Stimulated activated CD4-positive, alpha-beta T cell treated with anti-CD3 and anti-CD28 coated beads, Interleukin-2, amount 100 ng/mL, for 24 hours (primary cell): ENCODE data around the gene UBAP1.
"Not testable (repeated sequence)": the region's sequence is repeated elsewhere in the genome, so short reads cannot be mapped to it uniquely, and the experiment has no call there.

Source experiments
- DNase-seq, 2 donors: peaks; one replicate each; pipeline ENCODE4 v3.0.0-alpha.2; 2020

UBAP1 gene

GRCh38 chr9:34272101-34272541 lies 93.3 kb downstream of the UBAP1 start:
- DNase-seq = no peak

- DNase-seq = not testable (repeated sequence)
Measured at GRCh38 chr9:34273588-34273987, 94.7 kb downstream of the UBAP1 start.

GRCh38 chr9:34275811-34276210 lies 97.0 kb downstream of the UBAP1 start:
- no peak for DNase-seq

- no peak for DNase-seq
Measured at GRCh38 chr9:34276772-34277171, 97.9 kb downstream of the UBAP1 start.

- DNase-seq = no peak
Measured at GRCh38 chr9:34279411-34279810, 100.6 kb downstream of the UBAP1 start.

GRCh38 chr9:34282096-34282495 lies 103.3 kb downstream of the UBAP1 start:
- no peak for DNase-seq

GRCh38 chr9:34289159-34289558 lies 110.3 kb downstream of the UBAP1 start:
- DNase-seq = no peak

GRCh38 chr9:34291023-34291422 lies 112.2 kb downstream of the UBAP1 start:
- DNase-seq = no peak

- DNase-seq = no peak
Measured at GRCh38 chr9:34291423-34291822, 112.6 kb downstream of the UBAP1 start.

GRCh38 chr9:34292552-34292951 lies 113.7 kb downstream of the UBAP1 start:
- DNase-seq = no peak

- not testable (repeated sequence) for DNase-seq
Measured at GRCh38 chr9:34301064-34301463, 122.2 kb downstream of the UBAP1 start.
